AG09309 (cell line): ENCODE results near the gene SPON1.

ENCODE experiments used
- DNase-seq: peaks from one replicate; pipeline ENCODE4 v3.0.0-alpha.2; 2010; ENCODE audit warnings: low read depth
- H3K4me3 ChIP-seq: 2 replicates; pipeline ENCODE4 v1.5.1; 2011; ENCODE audit warnings: mild to moderate bottlenecking, low read depth, low read length, moderate library complexity; ENCODE audit not compliant: control insufficient read depth
- CTCF ChIP-seq: IDR thresholded peaks from 2 replicates; pipeline ENCODE4 v1.5.1; 2011; ENCODE audit warnings: mild to moderate bottlenecking, low read depth, low read length, inconsistent platforms; ENCODE audit not compliant: insufficient read depth, control insufficient read depth; ENCODE audit errors: missing control alignments

Gene SPON1

DNA sequence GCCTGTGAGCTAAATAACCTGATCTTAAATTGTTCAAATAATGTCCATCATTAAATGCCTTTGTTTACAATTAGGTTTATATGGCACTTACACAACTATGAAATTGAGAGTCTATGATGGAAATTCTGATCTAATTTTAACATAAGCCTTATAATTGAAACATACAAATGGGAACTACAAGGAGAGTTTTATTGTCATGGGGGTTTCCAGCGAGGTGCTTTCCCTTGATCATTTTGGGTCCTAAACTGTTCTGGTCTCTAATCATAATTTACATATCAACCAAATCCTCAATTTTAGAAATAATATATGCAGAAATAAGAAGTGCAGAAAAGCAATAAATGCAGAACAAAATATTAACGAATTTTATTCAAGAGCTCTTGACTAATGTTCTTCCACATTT lies 351.6 kb downstream of the SPON1 start:
- no peak for DNase-seq
- no peak for TF ChIP-seq CTCF
- H3K4me3 ChIP-seq: no peak overlapping the region

DNA sequence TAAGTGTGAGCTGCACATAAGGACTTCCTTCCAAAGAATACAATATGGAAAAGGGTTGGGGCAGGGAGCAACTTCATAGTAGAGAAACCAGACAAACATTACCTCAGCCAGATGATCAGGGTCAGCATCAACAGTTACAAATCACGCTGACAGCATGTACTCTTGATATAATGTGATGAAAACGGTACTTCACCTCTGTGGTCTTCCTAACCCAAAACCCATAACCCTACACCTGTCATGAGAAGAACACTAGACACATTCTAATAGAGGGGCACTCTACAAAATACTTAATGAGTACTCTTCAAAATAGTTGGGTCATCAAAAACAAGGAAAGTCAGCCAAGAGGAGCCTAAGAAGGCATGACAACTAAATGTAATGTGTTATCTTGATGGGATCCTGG lies 352.6 kb downstream of the SPON1 start:
- no peak overlapping the region for H3K4me3 ChIP-seq
- TF ChIP-seq CTCF: no peak
- no peak for DNase-seq
